GM18951 (cell line): ENCODE measurements around the gene EFNA3.
A peak's percentile ranks its signal among the peaks of the same experiment; 100 is the strongest.

Experiments
- POLR2A ChIP-seq: IDR thresholded peaks from 4 replicates; pipeline ENCODE4 v1.6.1; 2011; ENCODE audit warnings: mild to moderate bottlenecking; ENCODE audit not compliant: insufficient read length, insufficient read depth; ENCODE audit errors: extremely low read depth
- in situ Hi-C: fragments of 300-500 bp; cut with MboI; formaldehyde crosslinking; loops from one replicate; pipeline ENCODE4 v1.12.0; 2022; ENCODE audit warnings: low sequenced_read_pairs, mixed read lengths, inconsistent platforms; ENCODE audit not compliant: unreplicated experiment

EFNA3 gene

GRCh38 chr1:155052439-155053395, 25.9 kb upstream of the EFNA3 start:
- in situ Hi-C loops = no loop called here

GRCh38 chr1:155053531-155054105, 25.0 kb upstream of the EFNA3 start:
- no peak for TF ChIP-seq POLR2A
- in situ Hi-C loops = no loop called here

More at GRCh38 chr1:155052439-155053395, 25.9 kb upstream of the EFNA3 start:
- TF ChIP-seq POLR2A = no peak

- in situ Hi-C loops = no loop called here
- TF ChIP-seq POLR2A = no peak
Observed at GRCh38 chr1:155057104-155057503, 21.5 kb upstream of the EFNA3 start.

GRCh38 chr1:155057788-155058211, 20.8 kb upstream of the EFNA3 start:
- in situ Hi-C loops = no loop called here

GRCh38 chr1:155060736-155061135, 17.9 kb upstream of the EFNA3 start:
- in situ Hi-C loops = no loop called here
- TF ChIP-seq POLR2A = no peak

More at GRCh38 chr1:155057788-155058211, 20.8 kb upstream of the EFNA3 start:
- TF ChIP-seq POLR2A = no peak

- in situ Hi-C loops = no loop called here
- TF ChIP-seq POLR2A = no peak
Observed at GRCh38 chr1:155061381-155062150, 17.1 kb upstream of the EFNA3 start.

GRCh38 chr1:155062151-155062686, 16.4 kb upstream of the EFNA3 start:
- in situ Hi-C loops = no loop called here
- no peak for TF ChIP-seq POLR2A

GRCh38 chr1:155062702-155063411, 15.8 kb upstream of the EFNA3 start:
- in situ Hi-C loops = no loop called here
- no peak for TF ChIP-seq POLR2A

GRCh38 chr1:155063550-155064110, 15.0 kb upstream of the EFNA3 start, which contains the start of gene EFNA4:
Gene EFNA4 (plus strand): TSS chr1:155063740. CDS start chr1:155063824, 84 bp downstream.
- in situ Hi-C loops = no loop called here
- TF ChIP-seq POLR2A = peak; percentile 84

GRCh38 chr1:155064111-155064831, 14.4 kb upstream of the EFNA3 start:
- in situ Hi-C loops = no loop called here
- TF ChIP-seq POLR2A = no peak

- in situ Hi-C loops = no loop called here
- TF ChIP-seq POLR2A = no peak
Observed at GRCh38 chr1:155064832-155065429, 13.7 kb upstream of the EFNA3 start.
